K562 (cell line): ENCODE data around the gene VPS35. TPM values are rescaled to one million over a fixed set of nuclear protein-coding genes. Genes with fewer than 3 reads are reported as not detected.

Experiments
- ATAC-seq: fragments of 200-7000 bp; cut with Tn5 transposase; 3 replicates; pipeline ENCODE4 v1.9.1; 2020; ENCODE audit warnings: moderate library complexity
- BruUV-seq: library from RNA; stranded (reverse); fragments of 400-500 nt; replicated peaks from 2 replicates; lab custom pipeline; 2021; lab: Mats Ljungman, UMichigan
- CTCF ChIA-PET: fragments of 300-600 bp; formaldehyde crosslinking; extraction: SDS; loops from one replicate; lab custom pipeline; 2021; ENCODE audit warnings: low intra/inter-chr PET ratio; lab: Yijun Ruan, JAX
- POLR2A ChIA-PET: fragments of 300-600, 350-650 bp; sonication (Branson Sonifier 250); formaldehyde crosslinking; extraction: SDS; loops from one replicate; lab custom pipeline; 2021; ENCODE audit warnings: antibody characterized with exemption, inconsistent platforms; lab: Yijun Ruan, JAX
- DNase-seq, 4 experiments: peaks; one replicate each; pipeline versions ENCODE4 v3.0.0 to v3.0.0-alpha.2; 2011 to 2018; ENCODE audit warnings: low spot score in 3 of 4, mixed read lengths in 3 of 4; ENCODE audit errors: extremely low read depth in 1 of 4
- FAIRE-seq: peaks from 2 replicates; lab custom pipeline; 2011; peaks lifted over from hg19 to GRCh38; lab: Jason Lieb, UNC
- H2AFZ ChIP-seq: 2 replicates; pipeline ENCODE4 v1.6.0; 2011; ENCODE audit warnings: low read depth, low read length, control low read depth, inconsistent platforms
- H3K27ac ChIP-seq: fragments of 200-600 bp; 3 replicates; pipeline ENCODE4 v1.8.0; 2011; ENCODE audit warnings: low read depth, mild to moderate bottlenecking, control low read depth, inconsistent platforms, low read length, moderate library complexity, mixed read lengths; ENCODE audit errors: extremely low read depth
- H3K27me3 ChIP-seq, 2 experiments: fragments of 300-600 bp in 1 of 2; 2 replicates in 1 of 2; 3 replicates in 1 of 2; pipeline versions ENCODE4 v1.6.0 to v1.8.0; 2011; ENCODE audit warnings: inconsistent platforms in 2 of 2, low read length in 2 of 2, mild to moderate bottlenecking in 1 of 2, mixed read lengths in 1 of 2, moderate library complexity in 1 of 2; ENCODE audit not compliant: control insufficient read depth in 2 of 2, insufficient read depth in 2 of 2
- H3K36me3 ChIP-seq: fragments of 300-600 bp; 3 replicates; pipeline ENCODE4 v1.8.0; 2011; ENCODE audit warnings: mild to moderate bottlenecking, low read length, inconsistent platforms; ENCODE audit not compliant: control insufficient read depth, insufficient read depth
- H3K4me1 ChIP-seq, 2 experiments: fragments of 200-600 bp in 1 of 2; replicated peaks in 1 of 2; 2 replicates in 1 of 2; 3 replicates in 1 of 2; pipeline versions ENCODE4 v1.5.1 to v1.8.0; 2011; ENCODE audit warnings: inconsistent platforms in 2 of 2, low read length in 2 of 2, mild to moderate bottlenecking in 1 of 2, mixed read lengths in 1 of 2, moderate library complexity in 1 of 2; ENCODE audit not compliant: control insufficient read depth in 2 of 2, insufficient read depth in 2 of 2
- H3K4me2 ChIP-seq: 2 replicates; pipeline ENCODE4 v1.6.1; 2011; ENCODE audit warnings: low read length, control low read depth, inconsistent platforms, mixed read lengths; ENCODE audit not compliant: insufficient read depth
- H3K4me3 ChIP-seq: fragments of 200-600 bp; sonication (generic), shearing (Covaris generic); 2 replicates; pipeline ENCODE4 v1.5.1; 2016; ENCODE audit warnings: control low read depth, inconsistent platforms
- H3K79me2 ChIP-seq: fragments of 200-600 bp; 3 replicates; pipeline ENCODE4 v1.8.0; 2011; ENCODE audit warnings: low read length, inconsistent platforms; ENCODE audit not compliant: control insufficient read depth, insufficient read depth
- H3K9ac ChIP-seq, 2 experiments: 2 replicates each; pipeline versions ENCODE4 v1.6.0 to v1.6.1; 2011; ENCODE audit warnings: low read depth in 2 of 2, low read length in 2 of 2, control low read depth in 1 of 2, inconsistent platforms in 1 of 2, mild to moderate bottlenecking in 1 of 2, mixed read lengths in 1 of 2; ENCODE audit not compliant: insufficient read depth in 1 of 2
- H3K9me1 ChIP-seq: one replicate; pipeline ENCODE4 v1.6.0; 2011; ENCODE audit warnings: inconsistent platforms, mild to moderate bottlenecking, low read length, moderate library complexity; ENCODE audit not compliant: control insufficient read depth, insufficient read depth
- H3K9me3 ChIP-seq: replicated peaks from 2 replicates; pipeline ENCODE4 v1.5.1; 2011; ENCODE audit warnings: low read depth, low read length, inconsistent platforms; ENCODE audit not compliant: control insufficient read depth, insufficient read depth
- H4K20me1 ChIP-seq: replicated peaks from 2 replicates; pipeline ENCODE4 v1.6.1; 2011; ENCODE audit warnings: low read length, inconsistent platforms, mixed read lengths; ENCODE audit not compliant: control insufficient read depth, insufficient read depth
- ARID1B ChIP-seq: fragments of 450-650 bp; IDR thresholded peaks from 2 replicates; pipeline ENCODE4 v1.6.1; 2016; ENCODE audit warnings: antibody characterized with exemption, mild to moderate bottlenecking, inconsistent platforms
- CHD1 ChIP-seq: fragments of 200-600 bp; sonication (generic); IDR thresholded peaks from one replicate; pipeline ENCODE4 v1.6.1; 2012; ENCODE audit warnings: mild to moderate bottlenecking, moderate library complexity, low read length, inconsistent platforms
- E2F6 ChIP-seq, 2 experiments: IDR thresholded peaks; 2 replicates each; pipeline ENCODE4 v1.6.1; 2011; ENCODE audit warnings: borderline replicate concordance in 1 of 2, control low read depth in 1 of 2, low read depth in 1 of 2, low read length in 1 of 2, mild to moderate bottlenecking in 1 of 2, mixed read lengths in 1 of 2, moderate library complexity in 1 of 2; ENCODE audit not compliant: insufficient read depth in 1 of 2, insufficient read length in 1 of 2, poor library complexity in 1 of 2, severe bottlenecking in 1 of 2; ENCODE audit errors: extremely low read depth in 1 of 2
- E4F1 ChIP-seq: fragments of 250-450 bp; sonication (Bioruptor Pico); IDR thresholded peaks from 2 replicates; pipeline ENCODE4 v1.5.0; 2021; ENCODE audit warnings: mild to moderate bottlenecking, borderline replicate concordance
- ELK1 ChIP-seq: sonication (generic); formaldehyde crosslinking; IDR thresholded peaks from 2 replicates; pipeline ENCODE4 v1.8.1; 2022; ENCODE audit warnings: missing genetic modification reagents
- ZNF174 ChIP-seq: fragments of 250-450 bp; sonication (Bioruptor Pico); IDR thresholded peaks from 2 replicates; pipeline ENCODE4 v1.4.0; 2020; ENCODE audit warnings: mild to moderate bottlenecking
- WGBS: fragments of 100-300 bp; shearing (Covaris generic); methylation state at CpG from one replicate; pipeline ENCODE4 v1.1.6; 2016; ENCODE audit warnings: low coverage, mixed read lengths; ENCODE audit not compliant: insufficient coverage; ENCODE audit errors: missing lambda C conversion rate; 5-methylcytosine and 5-hydroxymethylcytosine counted together
- in situ Hi-C: fragments of 300-500 bp; cut with MboI; formaldehyde crosslinking; loops from 4 replicates; pipeline ENCODE4 v1.15.0; 2018; ENCODE audit warnings: inconsistent platforms, mixed read lengths
- intact Hi-C: fragments of 100-400 bp; cut with micrococcal nuclease; formaldehyde crosslinking; loops from 2 replicates; pipeline ENCODE4 v1.14.2; 2022
- polyA plus RNA-seq, 8 experiments: library from polyadenylated mRNA; depleted of rRNA in 4 of 8; stranded (reverse) in 5 of 8; unstranded in 3 of 8; fragments of >200 nt; fragmentation: Nextera tagmentation in 2 of 8; fragmentation: Illumina TruSeq in 1 of 8; extraction: Ambion mirVana in 2 of 8; extraction: Trizol in 1 of 8; gene quantifications; 2 replicates each; pipeline versions ENCODE4 v1.2.1 to v1.2.3, GENCODE V29; 2011 to 2014; ENCODE audit warnings: inconsistent platforms in 1 of 8, missing spikeins in 1 of 8
- total RNA-seq, 7 experiments: library from RNA; depleted of rRNA in 6 of 7; stranded (reverse); fragments of >200 nt in 6 of 7; fragmentation: Illumina TruSeq in 2 of 7; extraction: Trizol in 2 of 7; gene quantifications; 2 replicates each; pipeline versions ENCODE4 v1.2.1 to v1.2.3, GENCODE V29; 2011 to 2021; ENCODE audit warnings: low replicate concordance in 1 of 7

VPS35 gene
- total and polyA plus RNA-seq, 9 of the 15 experiments (the other 6 are each of a cell fraction or from before 2014, with no cell fraction given), result 32.7 to 131 (median 66.2) TPM

GRCh38 chr16:46732561-46732960 is 43.6 kb upstream of the VPS35 start (continued):
- TF ChIP-seq ELK1 (CRISPR knock-in tag), result no peak
- no peak for TF ChIP-seq CHD1
- TF ChIP-seq ARID1B, result no peak
- TF ChIP-seq, all 486 proteins: peak for 0

GRCh38 chr16:46731691-46732555 is 42.9 kb upstream of the VPS35 start:
- no peaks in the 10 kb centered on the region for H3K9me3 ChIP-seq
- CTCF ChIA-PET, result no interaction called here
- H3K4me2 ChIP-seq, result no peak overlapping the region
- H3K36me3 ChIP-seq, result no peaks in the 10 kb centered on the region
- no peak for FAIRE-seq
- no peaks in the 10 kb centered on the region for H3K9me1 ChIP-seq
- H3K9ac ChIP-seq, result peak overlapping the region in 1 of 2 experiments; percentile 45; a peak in 2 of 4 replicates
- no peak; the same call in 2 of the 3 replicates for ATAC-seq
- no peak for DNase-seq
- in situ Hi-C loops (no loop called here), intact Hi-C loops (no loop called here)
- BruUV-seq, result no TSS peak
- H3K4me1 ChIP-seq, result peaks cover 0 to 10% of the 10 kb centered on the region in 2 experiments; a peak in 1 of 5 replicates
- H4K20me1 ChIP-seq, result no peaks in the 10 kb centered on the region
- no peak overlapping the region for H3K4me3 ChIP-seq
- TF ChIP-seq ZNF174, result no peak
- TF ChIP-seq E4F1 (CRISPR knock-in tag), result no peak
- peak in 1 of 2 experiments; percentile 15 for TF ChIP-seq E2F6 (IDR thresholded peaks at IDR 0.05; ENCODE audit: borderline replicate concordance in 1 of 2, extremely low read depth in 1 of 2, insufficient read depth in 1 of 2, insufficient read length in 1 of 2, low read depth in 1 of 2, low read length in 1 of 2, poor library complexity in 1 of 2, severe bottlenecking in 1 of 2)
- H3K27me3 ChIP-seq, result no peaks in the 10 kb centered on the region
- H3K27ac ChIP-seq, result no peak overlapping the region
- POLR2A ChIA-PET, result interaction anchor here (0.6 to 0.7 kb wide), 3 partner anchors 20 to 176 kb away, joined by 3 read pairs; no protein-coding TSS in a partner anchor
- H3K79me2 ChIP-seq, result no peaks in the 10 kb centered on the region
- 49% methylated on average over 21 of the region's 23 CpGs for WGBS
- no peak overlapping the region for H2AFZ ChIP-seq
